Uterus (tissue), 2 donors: ENCODE data around the gene OR51V1.

Source experiments
- CTCF ChIP-seq, 4 experiments: fragments of 200-600 bp in 2 of 4; fragments of 450-650 bp in 2 of 4; sonication (generic) in 2 of 4; IDR thresholded peaks; one replicate each; pipeline ENCODE4 v1.5.1; 2016 to 2019; ENCODE audit warnings: antibody characterized with exemption in 4 of 4, mild to moderate bottlenecking in 2 of 4, moderate library complexity in 1 of 4
- POLR2A ChIP-seq, 2 donors: fragments of 450-650 bp; IDR thresholded peaks; one replicate each; pipeline ENCODE4 v1.6.1; 2016; ENCODE audit warnings: antibody characterized with exemption in 2 of 2, mild to moderate bottlenecking in 1 of 2, moderate library complexity in 1 of 2

- TF ChIP-seq CTCF (IDR thresholded peaks at IDR 0.05) (no peak), POLR2A (IDR thresholded peaks at IDR 0.05) (no peak)
Observed at GRCh38 chr11:5223686-5224085, 23.2 kb upstream of the OR51V1 start.
